ENCODE measurements around the gene EBF3. TPM values are rescaled to one million over a fixed set of nuclear protein-coding genes. Genes with fewer than 3 reads are reported as not detected.
A peak's percentile ranks its signal among the peaks of the same experiment; 100 is the strongest.
"Not testable (repeated sequence)": the region's sequence is repeated elsewhere in the genome, so short reads cannot be mapped to it uniquely, and the experiment has no call there.

EBF3 gene
- total RNA-seq, 1 donor from 2014 or later = 0.20 TPM

GRCh38 chr10:129922598-129923123 lies 41.4 kb downstream of the EBF3 start:
- Histone ChIP-seq H3K4me1 (no peaks in the 10 kb centered on the region), H3K27ac (no peak overlapping the region), H3K27me3 (no peaks in the 10 kb centered on the region), H3K9me3 (no peaks in the 10 kb centered on the region), H3K36me3 (no peaks in the 10 kb centered on the region), H3K4me3 (no peak overlapping the region)
- ATAC-seq = peak; percentile 3
- DNase-seq = no peak
- intact Hi-C loops (cut with DNase I) = no loop called here
- no peak for TF ChIP-seq CTCF (IDR thresholded peaks at IDR 0.05)

- DNase-seq = no peak
- Histone ChIP-seq H3K36me3 (no peaks in the 10 kb centered on the region), H3K4me1 (no peaks in the 10 kb centered on the region), H3K4me3 (no peak overlapping the region), H3K9me3 (no peaks in the 10 kb centered on the region), H3K27me3 (no peaks in the 10 kb centered on the region), H3K27ac (no peak overlapping the region)
- no peak for ATAC-seq
- TF ChIP-seq CTCF (IDR thresholded peaks at IDR 0.05) = no peak
- intact Hi-C loops (cut with DNase I) = no loop called here
Measured at GRCh38 chr10:129921801-129922597, 42.1 kb downstream of the EBF3 start.

- intact Hi-C loops (cut with DNase I) = no loop called here
- Histone ChIP-seq H3K9me3 (no peaks in the 10 kb centered on the region), H3K4me1 (no peaks in the 10 kb centered on the region), H3K27me3 (no peaks in the 10 kb centered on the region), H3K27ac (no peak overlapping the region), H3K36me3 (no peaks in the 10 kb centered on the region), H3K4me3 (no peak overlapping the region)
- ATAC-seq (no peak), DNase-seq (no peak)
- no peak for TF ChIP-seq CTCF (IDR thresholded peaks at IDR 0.05)
Measured at GRCh38 chr10:129921065-129921670, 42.9 kb downstream of the EBF3 start.

- intact Hi-C loops (cut with DNase I); H3K4me1 ChIP-seq; H3K27me3 ChIP-seq; H3K36me3 ChIP-seq; H3K9me3 ChIP-seq; ATAC-seq; H3K4me3 ChIP-seq; H3K27ac ChIP-seq: not testable (repeated sequence)
- DNase-seq = peak; percentile 51
Measured at GRCh38 chr10:129920187-129920586, 43.9 kb downstream of the EBF3 start.

- H3K9me3 ChIP-seq = no peaks in the 10 kb centered on the region
- TF ChIP-seq CTCF (IDR thresholded peaks at IDR 0.05) = no peak
- no peaks in the 10 kb centered on the region for H3K27me3 ChIP-seq
- DNase-seq (peak; percentile 41), ATAC-seq (no peak)
- no peak overlapping the region for H3K27ac ChIP-seq
- intact Hi-C loops (cut with DNase I) = no loop called here
- H3K4me3 ChIP-seq = no peak overlapping the region
- no peaks in the 10 kb centered on the region for H3K36me3 ChIP-seq
- no peaks in the 10 kb centered on the region for H3K4me1 ChIP-seq
Measured at GRCh38 chr10:129919358-129919757, 44.7 kb downstream of the EBF3 start.

GRCh38 chr10:129918836-129919235 lies 45.2 kb downstream of the EBF3 start:
- intact Hi-C loops (cut with DNase I) = no loop called here

More at GRCh38 chr10:129918836-129919235, 45.2 kb downstream of the EBF3 start:
- TF ChIP-seq CTCF (IDR thresholded peaks at IDR 0.05) = no peak
- Histone ChIP-seq H3K27ac (no peak overlapping the region), H3K4me3 (no peak overlapping the region), H3K36me3 (no peaks in the 10 kb centered on the region), H3K27me3 (no peaks in the 10 kb centered on the region), H3K9me3 (no peaks in the 10 kb centered on the region), H3K4me1 (no peaks in the 10 kb centered on the region)
- ATAC-seq (no peak), DNase-seq (peak; percentile 37)
